Measurements from ENCODE around the gene RBFOX2. TPM values are rescaled to one million over a fixed set of nuclear protein-coding genes. Genes with fewer than 3 reads are reported as not detected.

RBFOX2 gene
- total RNA-seq, 1 experiment from 2014 or later: 62.2 TPM

DNA sequence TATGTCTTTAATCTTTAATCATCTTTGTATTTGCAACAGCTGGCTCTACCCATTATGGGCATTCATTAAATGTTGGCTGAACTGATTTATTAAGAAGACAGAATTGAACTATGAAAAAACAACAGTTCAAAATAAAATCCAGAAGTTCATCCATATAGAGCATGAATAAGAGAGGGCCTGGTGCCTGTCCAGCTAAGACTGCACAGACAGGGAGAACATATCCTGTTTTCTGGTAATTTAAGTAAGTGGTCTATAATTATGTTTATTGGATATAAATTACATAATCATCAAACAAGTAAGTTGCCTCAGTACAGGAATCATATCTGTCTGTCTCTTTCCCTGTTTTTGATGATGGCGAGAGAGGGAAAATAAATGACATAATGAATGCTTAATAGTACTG lies 137.2 kb downstream of the RBFOX2 start:
- DNase-seq (ENCODE audit: low spot score): no peak
- in situ Hi-C loops (cut with HindIII; ENCODE audit: low sequenced_read_pairs): no loop called here

DNA sequence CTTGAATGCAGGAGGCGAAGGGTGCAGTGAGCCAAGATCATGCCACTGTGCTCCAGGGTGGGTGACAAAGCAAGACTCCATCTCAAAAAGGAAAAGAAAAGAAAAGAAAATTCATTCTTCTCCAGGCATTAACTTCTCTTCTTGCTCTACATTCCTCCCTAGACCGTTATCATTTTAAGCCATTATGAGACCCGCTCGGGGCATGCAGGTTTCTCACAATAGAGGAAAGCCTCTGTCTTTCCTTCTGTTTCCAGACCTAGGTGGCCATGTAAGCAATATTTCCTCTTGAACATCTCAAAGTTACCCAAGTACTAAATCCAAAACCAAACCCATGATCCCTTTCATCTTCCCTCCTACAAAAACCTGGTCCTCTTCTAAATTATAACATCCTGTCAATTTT lies 139.6 kb downstream of the RBFOX2 start:
- in situ Hi-C loops (cut with HindIII; ENCODE audit: low sequenced_read_pairs): no loop called here
- DNase-seq (ENCODE audit: low spot score): no peak

DNA sequence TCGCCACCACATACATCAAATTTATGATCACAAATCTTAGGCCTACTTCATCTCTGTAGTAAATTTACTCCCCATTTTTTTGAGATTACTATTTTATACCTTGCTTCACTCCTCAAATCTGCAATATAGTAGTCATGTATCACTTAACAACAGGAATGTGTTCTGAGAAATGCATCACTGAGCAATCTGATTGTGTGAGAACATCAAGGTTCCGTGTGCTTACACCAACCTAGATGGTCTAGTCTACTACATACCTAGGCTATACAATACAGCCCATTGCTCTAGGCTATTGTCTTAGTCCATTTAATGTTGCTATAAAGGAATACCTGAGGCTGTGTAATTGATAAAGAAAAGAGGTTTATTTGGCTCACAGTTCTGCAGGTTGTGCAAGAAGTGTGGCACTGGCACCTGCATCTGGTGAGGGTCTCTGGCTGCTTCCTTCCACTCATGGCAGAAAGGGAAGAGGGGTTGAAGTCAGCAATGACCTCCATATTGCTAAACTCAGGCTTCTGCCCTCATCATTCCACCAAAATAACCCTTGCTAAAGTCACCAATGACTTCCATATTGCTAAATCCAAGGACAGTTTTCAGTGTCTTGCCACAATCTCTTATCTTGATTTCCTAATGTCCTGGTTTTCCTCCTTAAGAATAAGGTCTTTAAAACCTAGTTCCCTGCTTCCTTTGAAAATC lies 140.3 kb downstream of the RBFOX2 start:
- in situ Hi-C loops (cut with HindIII; ENCODE audit: low sequenced_read_pairs): no loop called here

DNA sequence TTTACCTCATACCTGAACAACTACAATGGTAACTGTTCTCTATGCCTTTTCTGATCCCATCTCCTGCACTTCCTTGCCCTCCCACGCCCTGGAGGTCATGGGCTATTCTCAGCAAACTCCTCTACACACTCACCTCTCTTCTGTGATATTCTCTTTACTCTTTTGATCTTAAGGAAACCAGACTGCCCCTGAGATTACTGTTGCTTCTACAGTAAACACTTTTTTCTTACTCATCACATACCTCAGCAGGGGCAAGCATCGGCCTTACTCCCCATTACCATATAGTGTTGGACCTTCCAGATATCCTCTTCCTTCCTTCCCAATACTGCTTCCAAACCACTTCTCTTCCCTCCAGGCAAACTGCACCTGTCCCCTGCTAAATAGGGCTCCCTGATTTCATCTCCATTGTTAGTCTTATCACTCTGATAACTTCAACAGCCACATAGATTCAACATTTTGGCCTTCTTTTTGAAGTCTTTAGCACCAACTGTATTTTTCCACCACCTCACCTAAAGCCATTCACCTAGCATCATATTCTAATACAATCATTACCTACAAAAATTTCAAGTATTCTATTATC lies 141.2 kb downstream of the RBFOX2 start:
- in situ Hi-C loops (cut with HindIII; ENCODE audit: low sequenced_read_pairs): no loop called here
- no peak for DNase-seq (ENCODE audit: low spot score)

More for the DNA sequence above, 140.3 kb downstream of the RBFOX2 start:
- DNase-seq (ENCODE audit: low spot score): no peak

DNA sequence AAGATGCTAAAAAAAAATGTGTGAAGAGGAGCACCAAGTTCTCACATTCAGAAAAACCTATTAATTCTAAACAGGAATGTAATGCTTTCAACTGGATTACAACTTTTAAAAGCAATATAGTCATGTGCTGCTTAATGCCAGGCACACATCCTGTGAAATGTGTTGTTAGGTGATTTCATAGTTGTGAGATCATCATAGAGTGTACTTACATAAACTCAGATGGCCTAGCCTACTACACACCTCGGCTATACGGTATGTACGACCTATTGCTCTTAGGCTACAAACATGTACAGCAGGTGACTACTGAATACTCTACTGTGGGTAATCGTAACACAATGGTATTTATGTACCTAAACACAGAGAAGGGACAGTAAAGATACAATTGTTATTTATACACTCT lies 142.3 kb downstream of the RBFOX2 start:
- no peak for DNase-seq (ENCODE audit: low spot score)
- in situ Hi-C loops (cut with HindIII; ENCODE audit: low sequenced_read_pairs): no loop called here

GRCh38 chr22:35884529-35884928 lies 144.1 kb downstream of the RBFOX2 start:
- in situ Hi-C loops (cut with HindIII; ENCODE audit: low sequenced_read_pairs): no loop called here
- DNase-seq (ENCODE audit: low spot score): no peak

- peak; percentile 41 for DNase-seq (ENCODE audit: low spot score)
- in situ Hi-C loops (cut with HindIII; ENCODE audit: low sequenced_read_pairs): no loop called here
Measured at GRCh38 chr22:35883031-35883620, 145.5 kb downstream of the RBFOX2 start.

DNA sequence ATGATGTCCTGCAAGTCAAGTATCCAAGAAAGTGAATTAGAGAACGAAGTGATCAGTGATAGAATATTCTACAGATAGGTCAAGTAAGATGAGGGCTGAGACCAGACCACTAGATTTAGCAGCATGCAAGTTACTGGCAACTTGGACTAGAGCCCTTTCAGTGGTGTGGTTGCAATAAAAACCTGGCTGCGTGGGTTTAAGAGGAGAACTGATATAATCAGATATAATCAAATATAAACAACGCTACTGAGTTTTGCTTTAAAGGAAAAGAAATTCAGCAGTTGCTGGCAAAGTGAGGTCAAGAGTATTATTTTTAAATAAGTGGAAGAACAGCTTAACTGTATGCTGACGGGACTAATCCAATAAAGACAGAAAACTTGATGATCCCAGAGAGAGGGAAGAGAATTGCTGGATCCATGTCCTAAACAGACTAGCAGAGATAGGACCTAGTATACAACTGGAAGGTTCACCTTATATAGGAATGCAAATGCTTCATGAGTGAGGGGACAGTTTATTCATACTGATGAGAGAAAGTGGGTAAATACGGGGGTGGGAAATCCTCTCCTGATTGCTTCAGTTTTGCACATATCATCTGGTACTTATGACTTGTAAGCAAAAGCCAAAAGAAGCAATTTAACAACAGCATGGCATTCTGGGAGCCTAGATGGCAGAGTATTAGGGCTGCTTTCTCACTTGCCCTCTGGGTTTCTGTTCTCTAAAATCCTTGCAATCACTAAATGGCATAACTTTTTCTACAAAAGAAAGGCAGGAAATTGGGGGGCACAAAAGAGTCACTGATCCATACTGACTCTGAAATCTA lies 146.2 kb downstream of the RBFOX2 start:
- in situ Hi-C loops (cut with HindIII; ENCODE audit: low sequenced_read_pairs): no loop called here
- no peak for DNase-seq (ENCODE audit: low spot score)

GRCh38 chr22:35879351-35879750 lies 149.3 kb downstream of the RBFOX2 start:
- in situ Hi-C loops (cut with HindIII; ENCODE audit: low sequenced_read_pairs): no loop called here
- DNase-seq (ENCODE audit: low spot score): no peak

DNA sequence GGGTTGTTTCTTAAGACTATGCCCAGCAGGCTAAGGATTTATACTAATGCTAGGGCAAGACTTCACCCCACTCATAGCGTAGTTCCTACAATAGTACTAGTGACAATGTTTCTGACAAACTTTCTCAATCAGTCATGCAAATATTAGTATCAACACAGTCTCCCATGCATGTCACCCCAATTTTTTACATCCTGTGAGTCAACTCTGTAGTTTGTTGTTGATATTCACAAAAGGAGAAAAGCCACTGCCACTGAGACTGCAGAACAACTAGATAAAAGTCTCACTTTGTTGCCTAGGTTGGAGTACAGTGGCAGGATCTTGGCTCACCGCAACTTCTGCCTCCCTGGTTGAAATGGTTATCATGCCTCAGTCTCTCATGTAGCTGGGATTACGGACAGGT lies 155.2 kb downstream of the RBFOX2 start:
- in situ Hi-C loops (cut with HindIII; ENCODE audit: low sequenced_read_pairs): no loop called here
- DNase-seq (ENCODE audit: low spot score): no peak

DNA sequence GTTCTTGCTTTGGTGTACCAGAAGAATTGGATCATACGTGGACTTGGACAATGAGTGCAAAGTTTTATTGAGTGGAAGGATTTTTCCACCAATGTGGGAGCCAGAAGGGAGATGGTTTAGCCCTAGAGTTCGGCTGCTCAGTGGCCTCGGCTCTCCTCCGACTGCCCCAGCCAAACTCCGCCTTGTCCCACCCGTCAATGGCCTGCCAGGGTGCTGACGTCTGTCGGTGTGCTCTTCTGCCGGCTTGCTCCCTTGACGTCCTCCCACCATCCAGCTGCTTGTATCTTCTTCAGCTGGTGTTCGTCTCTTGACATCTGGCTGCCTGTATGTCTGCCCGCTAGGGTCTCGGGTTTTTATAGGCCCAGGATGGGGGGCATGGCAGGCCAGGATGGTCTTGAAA lies 156.2 kb downstream of the RBFOX2 start:
- in situ Hi-C loops (cut with HindIII; ENCODE audit: low sequenced_read_pairs): no loop called here
- DNase-seq (ENCODE audit: low spot score): no peak

DNA sequence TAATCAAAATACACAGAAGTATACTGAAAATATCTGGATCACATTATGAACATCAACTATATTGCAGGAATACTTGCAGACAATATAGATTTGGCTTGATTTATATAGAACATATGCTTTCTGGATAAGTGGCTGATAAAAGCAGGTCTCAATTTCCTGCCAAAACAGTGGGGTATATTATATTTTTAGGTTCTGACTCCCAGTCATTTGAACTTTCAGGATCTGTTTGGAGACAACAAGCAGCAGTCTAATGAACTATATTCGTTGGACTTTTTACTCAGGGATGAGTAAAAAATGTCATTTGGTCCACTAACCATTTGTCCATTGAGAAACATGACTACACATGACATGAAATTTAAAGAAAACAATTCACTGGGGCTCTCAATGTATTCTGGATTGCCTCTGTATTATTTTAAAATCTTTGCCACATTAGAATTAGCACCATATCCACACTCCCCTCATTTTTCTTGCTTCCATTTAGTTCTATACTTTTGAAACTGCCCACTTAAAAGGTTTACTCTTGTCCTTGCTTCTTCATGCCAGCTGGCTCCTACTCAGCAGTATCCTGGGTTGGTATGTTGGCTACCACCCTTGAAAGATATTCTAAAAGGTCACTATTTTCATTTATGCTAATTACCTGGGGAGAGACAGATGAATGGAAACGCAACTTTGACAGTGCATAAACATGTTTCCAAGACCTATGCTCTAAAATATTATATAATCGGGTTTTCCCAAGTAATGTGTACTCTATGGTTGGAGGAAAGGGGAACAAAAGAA lies 157.9 kb downstream of the RBFOX2 start:
- in situ Hi-C loops (cut with HindIII; ENCODE audit: low sequenced_read_pairs): no loop called here
- DNase-seq (ENCODE audit: low spot score): peak; percentile 33

- in situ Hi-C loops (cut with HindIII; ENCODE audit: low sequenced_read_pairs): no loop called here
- DNase-seq (ENCODE audit: low spot score): no peak
Measured at GRCh38 chr22:35868938-35869337, 159.7 kb downstream of the RBFOX2 start.

DNA sequence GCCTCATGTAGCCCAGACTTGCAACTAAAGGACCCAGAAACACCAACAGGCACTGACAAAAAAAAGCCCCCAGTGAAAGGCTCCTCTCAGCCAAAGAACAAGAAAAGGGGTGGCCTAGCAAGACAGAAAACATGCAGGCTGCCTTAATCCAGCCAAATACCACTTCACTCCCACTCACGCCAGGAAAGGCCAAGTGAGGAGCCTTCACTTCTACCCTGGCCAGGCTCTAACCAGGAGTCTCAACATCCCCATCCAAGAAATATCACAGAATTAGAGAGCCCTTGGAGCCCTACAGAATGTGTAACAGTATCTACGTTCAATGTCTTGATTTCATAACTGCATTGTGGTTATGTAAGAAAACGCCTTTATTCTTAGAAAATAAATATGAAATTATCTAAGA lies 162.0 kb downstream of the RBFOX2 start:
- in situ Hi-C loops (cut with HindIII; ENCODE audit: low sequenced_read_pairs): no loop called here

DNA sequence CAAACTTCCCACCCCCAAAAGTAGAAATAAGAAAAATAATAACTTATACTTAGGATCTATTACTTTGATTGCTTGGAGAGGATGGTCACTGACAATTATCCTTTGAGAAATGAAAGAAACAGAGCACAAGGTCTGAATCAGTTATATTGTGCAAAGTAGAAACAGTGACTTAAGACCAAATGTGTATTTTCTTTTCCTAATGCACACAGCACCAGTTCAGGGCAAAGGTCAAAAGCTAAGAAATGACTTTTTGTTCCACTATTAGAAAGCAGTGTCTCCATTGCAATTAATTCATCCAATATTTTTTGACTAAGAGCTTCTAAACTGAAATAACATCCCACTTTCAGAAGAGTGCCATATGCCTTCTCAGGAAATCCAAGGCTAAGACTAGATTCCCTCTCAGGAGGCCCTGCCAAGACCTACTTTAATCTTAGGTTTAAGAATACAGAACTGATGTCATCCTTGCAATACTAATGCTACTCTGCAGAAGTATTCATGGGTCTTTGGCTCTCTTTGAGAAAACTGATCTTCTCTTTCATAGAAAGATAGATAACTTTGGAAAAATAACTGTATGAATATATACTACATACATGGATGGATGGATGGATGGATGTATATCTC lies 164.0 kb downstream of the RBFOX2 start:
- no peak for DNase-seq (ENCODE audit: low spot score)
- in situ Hi-C loops (cut with HindIII; ENCODE audit: low sequenced_read_pairs): no loop called here

More for the DNA sequence above, 162.0 kb downstream of the RBFOX2 start:
- no peak for DNase-seq (ENCODE audit: low spot score)

- in situ Hi-C loops (cut with HindIII; ENCODE audit: low sequenced_read_pairs): no loop called here
- no peak for DNase-seq (ENCODE audit: low spot score)
Measured at GRCh38 chr22:35863432-35863831, 165.2 kb downstream of the RBFOX2 start.

DNA sequence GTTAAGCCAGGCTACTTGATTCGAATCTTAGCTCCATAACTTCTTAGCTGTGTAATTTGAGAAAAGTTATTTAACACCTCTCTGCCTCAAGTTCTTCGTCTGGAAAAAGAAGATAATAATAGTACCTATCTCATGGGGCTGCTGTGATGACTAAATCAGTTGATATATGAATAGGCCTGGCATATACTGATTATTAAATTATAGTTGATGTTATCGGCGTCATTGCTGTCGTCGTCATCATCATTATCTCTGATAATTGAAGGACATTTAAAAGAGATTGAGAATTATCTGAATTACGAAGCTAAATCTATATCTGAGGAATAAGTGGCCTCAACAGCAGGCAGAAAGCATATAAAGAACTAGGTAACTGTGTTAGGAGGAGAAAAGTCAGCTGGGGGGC lies 165.9 kb downstream of the RBFOX2 start:
- in situ Hi-C loops (cut with HindIII; ENCODE audit: low sequenced_read_pairs): no loop called here

DNA sequence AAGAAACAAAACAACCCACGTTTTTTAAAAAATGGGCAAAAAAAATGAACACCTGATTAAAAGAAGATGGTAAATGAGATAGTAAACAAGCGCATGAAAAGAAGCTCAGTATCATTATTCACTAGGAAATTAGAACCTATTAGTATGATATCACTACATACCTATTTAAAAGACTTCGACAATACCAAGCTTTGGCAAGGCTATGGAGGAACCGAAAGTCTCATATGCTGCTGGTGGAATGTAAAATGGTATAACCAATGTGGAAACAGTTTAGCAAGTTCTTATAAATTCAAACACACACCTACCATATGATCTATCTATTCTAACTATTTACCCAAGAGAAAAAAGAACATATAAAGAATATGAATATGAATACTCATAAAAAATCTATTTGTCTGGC lies 167.2 kb downstream of the RBFOX2 start:
- in situ Hi-C loops (cut with HindIII; ENCODE audit: low sequenced_read_pairs): no loop called here
- no peak for DNase-seq (ENCODE audit: low spot score)

More for the DNA sequence above, 165.9 kb downstream of the RBFOX2 start:
- DNase-seq (ENCODE audit: low spot score): no peak

DNA sequence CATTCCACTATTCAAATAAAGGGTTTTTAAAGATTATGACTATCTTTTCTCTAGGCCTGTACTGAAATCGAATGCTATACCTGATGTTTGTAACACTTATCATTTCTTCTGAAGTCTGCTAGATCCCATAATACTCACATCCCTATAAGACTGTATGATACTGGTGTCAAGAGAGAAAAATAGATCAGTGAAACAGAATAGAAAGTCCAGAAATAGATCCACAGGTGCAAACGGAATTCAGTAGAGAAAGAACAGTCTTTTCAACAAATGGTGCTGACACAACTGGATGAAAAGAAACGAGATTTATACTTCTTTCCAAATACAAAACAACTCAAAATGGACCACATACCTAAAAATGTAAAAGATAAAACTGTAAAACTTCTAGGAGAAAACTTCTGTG lies 167.8 kb downstream of the RBFOX2 start:
- DNase-seq (ENCODE audit: low spot score): no peak
- in situ Hi-C loops (cut with HindIII; ENCODE audit: low sequenced_read_pairs): no loop called here
